ENCODE measurements around the gene SNRNP35. TPM values are rescaled to one million over a fixed set of nuclear protein-coding genes. Genes with fewer than 3 reads are reported as not detected.

Gene SNRNP35
- total and polyA plus RNA-seq, 9 of the 15 experiments (the other 6 are each of a cell fraction or from before 2014, with no cell fraction given) = 17.7 to 41.0 (median 25.5) TPM

GRCh38 chr12:123436017-123436964 is 21.6 kb upstream of the SNRNP35 start, which contains the start of gene RILPL2 (continued):
- TF ChIP-seq ZNF395 (CRISPR knock-in tag; IDR thresholded peaks at IDR 0.05) (no peak), BCOR (IDR thresholded peaks at IDR 0.05) (no peak), ZNF165 (CRISPR knock-in tag; IDR thresholded peaks at IDR 0.05; ENCODE audit: borderline replicate concordance) (no peak), GTF2E2 (tag; IDR thresholded peaks at IDR 0.05) (0 out of 2 replicates have a peak, but pooled peaks have one; percentile 39), SETDB1 (IDR thresholded peaks at IDR 0.05; ENCODE audit: low read length) (no peak), ZNF589 (CRISPR knock-in tag; IDR thresholded peaks at IDR 0.05; ENCODE audit: low read depth) (peak; percentile 33; the same call in 1 of the 2 replicates), NCOR1 (IDR thresholded peaks at IDR 0.05) (no peak), ZNF436 (CRISPR knock-in tag; IDR thresholded peaks at IDR 0.05) (no peak), FOXP1 (CRISPR knock-in tag; IDR thresholded peaks at IDR 0.05) (no peak; the same call in 1 of the 2 replicates), PHF20 (IDR thresholded peaks at IDR 0.05; ENCODE audit: partially characterized antibody) (peak; percentile 55), E2F1 (CRISPR knock-in tag; IDR thresholded peaks at IDR 0.05) (no peak), NEUROD1 (IDR thresholded peaks at IDR 0.05; ENCODE audit: borderline replicate concordance, low read depth, low read length, partially characterized antibody) (peak; percentile 51), PTTG1 (tag; IDR thresholded peaks at IDR 0.05; ENCODE audit: low read depth) (no peak), ZBTB33 (CRISPR knock-in tag; IDR thresholded peaks at IDR 0.05) (no peak), ZNF830 (CRISPR knock-in tag; IDR thresholded peaks at IDR 0.05) (no peak), GABPA (tag; conservative IDR thresholded peaks at IDR 0.05; ENCODE audit: low read depth) (peak; percentile 84), ZNF639 (CRISPR knock-in tag; conservative IDR thresholded peaks at IDR 0.05 in 1 of 2, IDR thresholded peaks at IDR 0.05 in 1 of 2) (peak in 1 of 2 experiments; percentile 54; a peak in 1 of 4 replicates), SMARCA5 (IDR thresholded peaks at IDR 0.05) (no peak)

All from K562 (cell line).